ENCODE results near the gene MGAT3. TPM values are rescaled to one million over a fixed set of nuclear protein-coding genes. Genes with fewer than 3 reads are reported as not detected.

MGAT3 gene
- total RNA-seq, 1 donor from 2014 or later: 32.7 TPM

DNA sequence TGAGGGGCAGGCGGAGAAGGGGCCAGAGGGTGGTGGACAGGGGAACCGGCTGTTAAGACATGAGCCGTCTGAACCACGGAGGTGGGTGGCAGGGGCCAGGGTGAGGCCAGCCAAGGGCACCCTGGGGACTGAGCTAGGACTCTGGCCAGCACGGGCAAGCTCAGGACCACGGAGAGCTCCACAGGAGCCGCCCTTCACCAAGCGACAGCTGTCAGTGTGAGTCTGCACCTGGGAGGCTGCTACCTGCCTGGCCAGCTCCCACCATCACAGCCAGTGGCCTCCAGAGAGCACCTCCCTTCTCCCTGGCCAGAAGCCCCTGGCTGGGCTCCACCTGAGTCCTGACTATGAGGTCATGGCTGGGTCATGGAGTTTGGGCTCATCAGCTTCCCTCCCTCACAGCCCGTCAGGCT lies 21.6 kb downstream of the MGAT3 start:
- no peak overlapping the region for H3K4me3 Mint-ChIP-seq (ENCODE audit: low read depth)
- H3K27ac Mint-ChIP-seq: no peak overlapping the region
- DNase-seq (ENCODE audit: low spot score, unreplicated experiment): no peak
- TF ChIP-seq CTCF (IDR thresholded peaks at IDR 0.05; ENCODE audit: unreplicated experiment): no peak
- H3K4me1 Mint-ChIP-seq (ENCODE audit: low read depth): peaks cover 20% of the 10 kb centered on the region
- H3K9me3 Mint-ChIP-seq (ENCODE audit: low read depth): no peaks in the 10 kb centered on the region
- no peaks in the 10 kb centered on the region for H3K36me3 Mint-ChIP-seq (ENCODE audit: insufficient read depth)
- H3K27me3 Mint-ChIP-seq: no peaks in the 10 kb centered on the region

DNA sequence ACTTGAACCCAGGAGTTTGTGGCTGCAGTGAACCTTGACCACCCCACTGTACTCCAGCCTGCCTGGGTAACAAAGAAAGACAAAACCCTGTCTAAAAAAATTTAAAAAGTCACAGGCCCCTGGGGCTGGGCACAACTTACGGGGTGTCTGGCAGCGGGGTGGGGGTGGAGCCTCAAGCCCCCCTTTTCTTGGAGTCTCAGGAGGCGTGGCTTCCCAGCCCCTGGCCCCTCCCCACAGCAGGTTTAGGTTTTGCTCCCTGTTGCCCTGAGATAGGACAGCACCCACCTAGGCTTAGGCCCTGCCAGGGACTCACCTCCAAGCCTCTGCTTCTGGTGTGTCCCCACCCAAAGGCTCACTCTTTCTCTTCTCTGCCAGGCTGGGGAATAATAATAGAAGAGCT lies 22.4 kb downstream of the MGAT3 start:
- no peak for DNase-seq (ENCODE audit: low spot score, unreplicated experiment)
- Mint-ChIP-seq H3K27ac (no peak overlapping the region), H3K36me3 (ENCODE audit: insufficient read depth) (no peaks in the 10 kb centered on the region), H3K4me1 (ENCODE audit: low read depth) (peaks cover 12% of the 10 kb centered on the region), H3K4me3 (ENCODE audit: low read depth) (no peak overlapping the region), H3K9me3 (ENCODE audit: low read depth) (no peaks in the 10 kb centered on the region), H3K27me3 (no peaks in the 10 kb centered on the region)
- no peak for TF ChIP-seq CTCF (IDR thresholded peaks at IDR 0.05; ENCODE audit: unreplicated experiment)

DNA sequence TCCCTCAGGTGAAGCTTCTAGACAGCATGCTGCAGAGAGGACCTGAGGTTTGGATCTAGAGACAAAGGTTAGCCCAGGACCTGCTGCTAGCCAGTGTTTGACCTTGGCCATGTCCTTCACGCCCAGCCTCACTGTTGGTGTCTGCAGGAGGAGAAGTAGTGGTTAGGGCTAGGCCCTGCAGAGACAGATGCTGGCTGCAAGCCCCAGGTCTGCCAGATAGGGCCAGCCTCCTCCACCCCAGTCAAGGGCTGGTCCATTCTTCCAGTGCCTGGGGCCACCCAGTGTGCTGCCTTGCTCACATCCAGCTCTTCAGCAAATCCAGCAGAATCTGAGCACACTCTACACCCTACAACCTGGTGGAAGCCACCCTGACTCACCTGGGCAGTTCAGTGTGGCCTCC lies 23.7 kb downstream of the MGAT3 start:
- no peaks in the 10 kb centered on the region for H3K27me3 Mint-ChIP-seq
- no peak for TF ChIP-seq CTCF (IDR thresholded peaks at IDR 0.05; ENCODE audit: unreplicated experiment)
- no peak for DNase-seq (ENCODE audit: low spot score, unreplicated experiment)
- no peaks in the 10 kb centered on the region for H3K9me3 Mint-ChIP-seq (ENCODE audit: low read depth)
- H3K36me3 Mint-ChIP-seq (ENCODE audit: insufficient read depth): no peaks in the 10 kb centered on the region
- H3K4me3 Mint-ChIP-seq (ENCODE audit: low read depth): no peak overlapping the region
- H3K27ac Mint-ChIP-seq: no peak overlapping the region
- peaks cover 3% of the 10 kb centered on the region for H3K4me1 Mint-ChIP-seq (ENCODE audit: low read depth)

- TF ChIP-seq CTCF (IDR thresholded peaks at IDR 0.05; ENCODE audit: unreplicated experiment): no peak
- Mint-ChIP-seq H3K27me3 (no peaks in the 10 kb centered on the region), H3K9me3 (ENCODE audit: low read depth) (no peaks in the 10 kb centered on the region), H3K36me3 (ENCODE audit: insufficient read depth) (no peaks in the 10 kb centered on the region), H3K27ac (peak overlapping the region; percentile 38), H3K4me1 (ENCODE audit: low read depth) (no peaks in the 10 kb centered on the region), H3K4me3 (ENCODE audit: low read depth) (no peak overlapping the region)
- no peak for DNase-seq (ENCODE audit: low spot score, unreplicated experiment)
Measured at GRCh38 chr22:39481054-39481453, 24.2 kb downstream of the MGAT3 start.

DNA sequence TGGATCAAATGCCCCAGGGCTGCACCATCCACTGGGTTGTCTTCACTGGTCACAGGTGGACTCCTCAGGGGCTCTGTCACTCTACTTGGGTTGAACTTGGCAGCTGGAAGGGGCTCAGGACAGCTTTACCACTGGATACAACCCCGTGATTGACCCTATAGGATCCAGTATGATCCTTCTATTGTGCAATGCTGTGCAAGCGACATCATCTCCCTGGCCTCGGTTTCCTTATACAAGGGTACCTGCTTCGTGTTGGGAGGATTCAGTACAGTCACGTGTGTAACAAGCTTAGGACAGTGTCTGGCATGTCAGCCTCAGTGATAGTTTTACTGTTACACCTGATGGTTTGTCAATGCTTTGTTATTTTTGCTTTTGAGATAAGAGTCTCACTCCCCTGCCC lies 24.8 kb downstream of the MGAT3 start:
- no peaks in the 10 kb centered on the region for H3K4me1 Mint-ChIP-seq (ENCODE audit: low read depth)
- no peak for DNase-seq (ENCODE audit: low spot score, unreplicated experiment)
- H3K9me3 Mint-ChIP-seq (ENCODE audit: low read depth): no peaks in the 10 kb centered on the region
- H3K27me3 Mint-ChIP-seq: no peaks in the 10 kb centered on the region
- H3K4me3 Mint-ChIP-seq (ENCODE audit: low read depth): no peak overlapping the region
- H3K36me3 Mint-ChIP-seq (ENCODE audit: insufficient read depth): no peaks in the 10 kb centered on the region
- no peak overlapping the region for H3K27ac Mint-ChIP-seq
- TF ChIP-seq CTCF (IDR thresholded peaks at IDR 0.05; ENCODE audit: unreplicated experiment): no peak

Data from progenitor cell of endocrine pancreas (in vitro differentiated cells).